Neural progenitor cell (in vitro differentiated cells): ENCODE data around the gene STEAP3. TPM values are rescaled to one million over a fixed set of nuclear protein-coding genes. Genes with fewer than 3 reads are reported as not detected.
A peak's percentile ranks its signal among the peaks of the same experiment; 100 is the strongest.

ENCODE experiments used
- DNase-seq: peaks from one replicate; pipeline ENCODE4 v3.0.0-alpha.2; 2016; ENCODE audit warnings: low spot score
- H2AFZ ChIP-seq: fragments of 200-600 bp; sonication (generic); replicated peaks from 2 replicates; pipeline ENCODE4 v1.6.1; 2016; ENCODE audit warnings: antibody characterized with exemption
- H3F3A ChIP-seq: fragments of 200-600 bp; sonication (generic); 2 replicates; pipeline ENCODE4 v1.6.1; 2016; ENCODE audit warnings: antibody characterized with exemption, low read depth
- H3K27ac ChIP-seq: fragments of 200-600 bp; sonication (generic); 2 replicates; pipeline ENCODE4 v1.5.1; 2016; ENCODE audit warnings: mild to moderate bottlenecking
- H3K27me3 ChIP-seq: fragments of 200-600 bp; sonication (generic); 2 replicates; pipeline ENCODE4 v1.6.1; 2016; ENCODE audit warnings: mild to moderate bottlenecking, moderate library complexity
- H3K36me3 ChIP-seq: fragments of 200-600 bp; sonication (generic); 2 replicates; pipeline ENCODE4 v1.5.1; 2016
- H3K4me1 ChIP-seq: fragments of 200-600 bp; sonication (generic); 2 replicates; pipeline ENCODE4 v1.6.1; 2016; ENCODE audit warnings: mixed run types
- H3K4me2 ChIP-seq: fragments of 200-600 bp; sonication (generic); 2 replicates; pipeline ENCODE4 v1.6.1; 2016
- H3K4me3 ChIP-seq: fragments of 200-600 bp; sonication (generic); 2 replicates; pipeline ENCODE4 v1.5.1; 2016
- H3K79me2 ChIP-seq: fragments of 200-600 bp; sonication (generic); 2 replicates; pipeline ENCODE4 v1.6.1; 2016; ENCODE audit warnings: low read depth
- H3K9ac ChIP-seq: fragments of 200-600 bp; sonication (generic); 2 replicates; pipeline ENCODE4 v1.6.1; 2016
- H3K9me3 ChIP-seq: fragments of 200-600 bp; sonication (generic); 2 replicates; pipeline ENCODE4 v1.5.1; 2016; ENCODE audit warnings: low read depth
- H4K20me1 ChIP-seq: fragments of 200-600 bp; sonication (generic); 2 replicates; pipeline ENCODE4 v1.6.1; 2016; ENCODE audit warnings: low read depth
- H3K27ac Mint-ChIP-seq: 3 replicates; pipeline ENCODE4 v1.8.0; 2021; ENCODE audit warnings: mixed read lengths
- H3K27me3 Mint-ChIP-seq: 2 replicates; pipeline ENCODE4 v1.8.0; 2022; ENCODE audit warnings: low read depth, mild to moderate bottlenecking, inconsistent platforms, moderate library complexity, mixed read lengths; ENCODE audit not compliant: insufficient read depth
- H3K36me3 Mint-ChIP-seq: 3 replicates; pipeline ENCODE4 v1.8.0; 2021; ENCODE audit warnings: mixed read lengths
- H3K4me1 Mint-ChIP-seq: 3 replicates; pipeline ENCODE4 v1.8.0; 2021; ENCODE audit warnings: mixed read lengths
- H3K4me3 Mint-ChIP-seq: 3 replicates; pipeline ENCODE4 v1.8.0; 2021; ENCODE audit warnings: mild to moderate bottlenecking, moderate library complexity, mixed read lengths
- H3K9me3 Mint-ChIP-seq: 3 replicates; pipeline ENCODE4 v1.8.0; 2020; ENCODE audit warnings: mixed read lengths
- CTCF ChIP-seq: fragments of 200-600 bp; sonication (generic); IDR thresholded peaks from 2 replicates; pipeline ENCODE4 v1.5.1; 2017; ENCODE audit warnings: antibody characterized with exemption, mild to moderate bottlenecking
- EZH2 ChIP-seq: fragments of 200-600 bp; sonication (generic); IDR thresholded peaks from 2 replicates; pipeline ENCODE4 v1.6.1; 2017; ENCODE audit warnings: antibody characterized with exemption, mild to moderate bottlenecking, moderate library complexity
- EZH2phosphoT487 ChIP-seq: fragments of 200-600 bp; sonication (generic); IDR thresholded peaks from 2 replicates; pipeline ENCODE4 v1.6.1; 2017; ENCODE audit warnings: antibody characterized with exemption
- total RNA-seq: library from RNA; depleted of rRNA; stranded (reverse); fragments of >200 nt; gene quantifications from 2 replicates; pipeline ENCODE4 v1.2.3, GENCODE V29; 2015; ENCODE audit warnings: low replicate concordance

Gene STEAP3
- total RNA-seq, 1 donor from 2014 or later: 0.30 TPM

GRCh38 chr2:119233326-119234020, 9.8 kb downstream of the STEAP3 start:
- TF ChIP-seq EZH2phosphoT487 (no peak), CTCF (no peak), EZH2 (no peak)

GRCh38 chr2:119234021-119235019, 10.7 kb downstream of the STEAP3 start:
- Histone ChIP-seq H3K9me3 (no peaks in the 10 kb centered on the region), H3K4me3 (no peak overlapping the region), H3K9ac (no peak overlapping the region), H3K4me2 (peak overlapping the region; percentile 39), H3K27me3 (no peaks in the 10 kb centered on the region), H3K27ac (no peak overlapping the region), H3K79me2 (no peaks in the 10 kb centered on the region), H3K36me3 (no peaks in the 10 kb centered on the region), H2AFZ (no peak overlapping the region), H4K20me1 (peaks cover 14% of the 10 kb centered on the region), H3F3A (peaks cover 19% of the 10 kb centered on the region), H3K4me1 (peaks cover 27% of the 10 kb centered on the region)
- peak; percentile 90 for DNase-seq
- Mint-ChIP-seq H3K36me3 (no peaks in the 10 kb centered on the region), H3K9me3 (no peaks in the 10 kb centered on the region), H3K4me3 (no peak overlapping the region), H3K27me3 (peaks cover 11% of the 10 kb centered on the region), H3K27ac (no peak overlapping the region), H3K4me1 (peaks cover 25% of the 10 kb centered on the region)
- no peak for TF ChIP-seq EZH2phosphoT487
- TF ChIP-seq CTCF: peak; percentile 72

More at GRCh38 chr2:119233326-119234020, 9.8 kb downstream of the STEAP3 start:
- Mint-ChIP-seq H3K36me3 (no peaks in the 10 kb centered on the region), H3K9me3 (no peaks in the 10 kb centered on the region), H3K4me1 (peaks cover 25% of the 10 kb centered on the region), H3K27ac (no peak overlapping the region), H3K4me3 (no peak overlapping the region), H3K27me3 (peaks cover 13% of the 10 kb centered on the region)
- H3K4me2 ChIP-seq: peak overlapping the region; percentile 39
- no peak overlapping the region for H3K9ac ChIP-seq
- H4K20me1 ChIP-seq: peaks cover 14% of the 10 kb centered on the region
- no peak for DNase-seq
- H3F3A ChIP-seq: peaks cover 19% of the 10 kb centered on the region
- H3K9me3 ChIP-seq: no peaks in the 10 kb centered on the region
- no peaks in the 10 kb centered on the region for H3K27me3 ChIP-seq
- no peak overlapping the region for H3K4me3 ChIP-seq
- no peak overlapping the region for H2AFZ ChIP-seq
- peaks cover 27% of the 10 kb centered on the region for H3K4me1 ChIP-seq
- H3K27ac ChIP-seq: no peak overlapping the region
- H3K36me3 ChIP-seq: no peaks in the 10 kb centered on the region
- H3K79me2 ChIP-seq: no peaks in the 10 kb centered on the region

- no peaks in the 10 kb centered on the region for H3K27me3 ChIP-seq
- Mint-ChIP-seq H3K9me3 (no peaks in the 10 kb centered on the region), H3K27ac (no peak overlapping the region), H3K27me3 (peaks cover 7% of the 10 kb centered on the region), H3K36me3 (no peaks in the 10 kb centered on the region), H3K4me3 (no peak overlapping the region), H3K4me1 (peaks cover 22% of the 10 kb centered on the region)
- no peaks in the 10 kb centered on the region for H3K79me2 ChIP-seq
- H3K4me1 ChIP-seq: peaks cover 29% of the 10 kb centered on the region
- H3K9ac ChIP-seq: no peak overlapping the region
- no peak overlapping the region for H3K4me3 ChIP-seq
- H3K27ac ChIP-seq: no peak overlapping the region
- no peaks in the 10 kb centered on the region for H3K9me3 ChIP-seq
- H3K36me3 ChIP-seq: no peaks in the 10 kb centered on the region
- peaks cover 14% of the 10 kb centered on the region for H4K20me1 ChIP-seq
- no peak overlapping the region for H2AFZ ChIP-seq
- DNase-seq: no peak
- no peak for TF ChIP-seq CTCF
- H3F3A ChIP-seq: peaks cover 19% of the 10 kb centered on the region
- H3K4me2 ChIP-seq: no peak overlapping the region
These were observed 13.2 kb downstream of the STEAP3 start for GRCh38 chr2:119236796-119237195.
